Glutamatergic neuron (in vitro differentiated cells): ENCODE data around the gene GIMAP7. TPM values are rescaled to one million over a fixed set of nuclear protein-coding genes. Genes with fewer than 3 reads are reported as not detected.

Source experiments
- DNase-seq: peaks from one replicate; pipeline ENCODE4 v3.0.0; 2022
- H3K27ac Mint-ChIP-seq: one replicate; pipeline ENCODE4 v1.8.0; 2020; ENCODE audit warnings: mild to moderate bottlenecking, mixed read lengths, inconsistent platforms; ENCODE audit not compliant: unreplicated experiment
- H3K27me3 Mint-ChIP-seq: one replicate; pipeline ENCODE4 v1.8.0; 2020; ENCODE audit warnings: mild to moderate bottlenecking, moderate library complexity, mixed read lengths, inconsistent platforms; ENCODE audit not compliant: unreplicated experiment
- H3K36me3 Mint-ChIP-seq: one replicate; pipeline ENCODE4 v1.8.0; 2020; ENCODE audit warnings: mild to moderate bottlenecking, mixed read lengths, inconsistent platforms; ENCODE audit not compliant: unreplicated experiment
- H3K4me1 Mint-ChIP-seq: one replicate; pipeline ENCODE4 v1.8.0; 2020; ENCODE audit warnings: mild to moderate bottlenecking, low read depth, mixed read lengths, inconsistent platforms; ENCODE audit not compliant: unreplicated experiment
- H3K4me3 Mint-ChIP-seq: one replicate; pipeline ENCODE4 v1.8.0; 2020; ENCODE audit warnings: mild to moderate bottlenecking, mixed read lengths, inconsistent platforms; ENCODE audit not compliant: unreplicated experiment
- H3K9me3 Mint-ChIP-seq: one replicate; pipeline ENCODE4 v1.8.0; 2020; ENCODE audit warnings: mild to moderate bottlenecking, moderate library complexity, mixed read lengths, inconsistent platforms; ENCODE audit not compliant: unreplicated experiment
- CTCF ChIP-seq: fragments of 200-600 bp; sonication (generic); IDR thresholded peaks from one replicate; pipeline ENCODE4 v1.5.0; 2021; ENCODE audit not compliant: partially characterized antibody, unreplicated experiment
- total RNA-seq: library from RNA; stranded (reverse); fragmentation: NEBNext Ultra II Directional; extraction: Animal tissue kit (Norgen Biotek cat#: 25700); gene quantifications from one replicate; pipeline ENCODE4 v1.2.1, GENCODE V29; 2021; ENCODE audit not compliant: unreplicated experiment

Gene GIMAP7
- total RNA-seq, 1 donor from 2014 or later = not detected

GRCh38 chr7:150568714-150569113 lies 54.0 kb downstream of the GIMAP7 start:
- DNase-seq = no peak
- H3K27ac Mint-ChIP-seq = no peak overlapping the region
- H3K27me3 Mint-ChIP-seq = no peaks in the 10 kb centered on the region
- H3K4me3 Mint-ChIP-seq = no peak overlapping the region
- no peaks in the 10 kb centered on the region for H3K36me3 Mint-ChIP-seq
- peaks cover 1% of the 10 kb centered on the region for H3K9me3 Mint-ChIP-seq
- no peaks in the 10 kb centered on the region for H3K4me1 Mint-ChIP-seq
- no peak for TF ChIP-seq CTCF

- TF ChIP-seq CTCF = no peak
- no peak overlapping the region for H3K27ac Mint-ChIP-seq
- H3K27me3 Mint-ChIP-seq = no peaks in the 10 kb centered on the region
- no peaks in the 10 kb centered on the region for H3K36me3 Mint-ChIP-seq
- no peaks in the 10 kb centered on the region for H3K4me1 Mint-ChIP-seq
- DNase-seq = no peak
- H3K9me3 Mint-ChIP-seq = peaks cover 1% of the 10 kb centered on the region
- H3K4me3 Mint-ChIP-seq = no peak overlapping the region
Observed at GRCh38 chr7:150569245-150569955, 54.7 kb downstream of the GIMAP7 start.

Other genes starting within 250 kb of the GIMAP7 start
- 10.2 TPM for gene LRRC61, start 191.5 kb upstream of the GIMAP7 start, total RNA-seq
- gene ACTR3C, start 191.3 kb upstream of the GIMAP7 start, total RNA-seq = not detected
- 0.86 TPM for gene RARRES2, start 173.2 kb upstream of the GIMAP7 start, total RNA-seq
- 146 TPM for gene REPIN1, start 146.1 kb upstream of the GIMAP7 start, total RNA-seq
- gene ZNF775, start 135.5 kb upstream of the GIMAP7 start, total RNA-seq = 20.5 TPM
- not detected for gene GIMAP8, start 64.2 kb upstream of the GIMAP7 start, total RNA-seq
- gene GIMAP4, start 52.5 kb downstream of the GIMAP7 start, total RNA-seq = not detected
- gene GIMAP6, start 117.5 kb downstream of the GIMAP7 start, total RNA-seq = not detected
- not detected for gene GIMAP2, start 170.8 kb downstream of the GIMAP7 start, total RNA-seq
- gene GIMAP1, start 201.7 kb downstream of the GIMAP7 start, total RNA-seq = not detected
- gene GIMAP5, start 222.5 kb downstream of the GIMAP7 start, total RNA-seq = not detected